GM12892 (cell line): Measurements from ENCODE around the gene MYBBP1A.
"Not testable (repeated sequence)": the region's sequence is repeated elsewhere in the genome, so short reads cannot be mapped to it uniquely, and the experiment has no call there.

ENCODE experiments used
- DNase-seq: peaks from one replicate; pipeline ENCODE4 v3.0.0; 2011; ENCODE audit not compliant: insufficient read length
- FAIRE-seq: peaks from 2 replicates; lab custom pipeline; 2011; peaks lifted over from hg19 to GRCh38; lab: Jason Lieb, UNC
- POLR2A ChIP-seq: IDR thresholded peaks from 2 replicates; pipeline ENCODE4 v1.6.1; 2011; ENCODE audit warnings: low read depth, low read length, control low read depth
- POLR2AphosphoS5 ChIP-seq: IDR thresholded peaks from 2 replicates; pipeline ENCODE4 v1.6.1; 2011; ENCODE audit warnings: low read depth, low read length, control low read depth
- TAF1 ChIP-seq: IDR thresholded peaks from 2 replicates; pipeline ENCODE4 v1.6.1; 2011; ENCODE audit warnings: low read depth, mild to moderate bottlenecking, control low read depth, low read length, borderline replicate concordance

The MYBBP1A gene

DNA sequence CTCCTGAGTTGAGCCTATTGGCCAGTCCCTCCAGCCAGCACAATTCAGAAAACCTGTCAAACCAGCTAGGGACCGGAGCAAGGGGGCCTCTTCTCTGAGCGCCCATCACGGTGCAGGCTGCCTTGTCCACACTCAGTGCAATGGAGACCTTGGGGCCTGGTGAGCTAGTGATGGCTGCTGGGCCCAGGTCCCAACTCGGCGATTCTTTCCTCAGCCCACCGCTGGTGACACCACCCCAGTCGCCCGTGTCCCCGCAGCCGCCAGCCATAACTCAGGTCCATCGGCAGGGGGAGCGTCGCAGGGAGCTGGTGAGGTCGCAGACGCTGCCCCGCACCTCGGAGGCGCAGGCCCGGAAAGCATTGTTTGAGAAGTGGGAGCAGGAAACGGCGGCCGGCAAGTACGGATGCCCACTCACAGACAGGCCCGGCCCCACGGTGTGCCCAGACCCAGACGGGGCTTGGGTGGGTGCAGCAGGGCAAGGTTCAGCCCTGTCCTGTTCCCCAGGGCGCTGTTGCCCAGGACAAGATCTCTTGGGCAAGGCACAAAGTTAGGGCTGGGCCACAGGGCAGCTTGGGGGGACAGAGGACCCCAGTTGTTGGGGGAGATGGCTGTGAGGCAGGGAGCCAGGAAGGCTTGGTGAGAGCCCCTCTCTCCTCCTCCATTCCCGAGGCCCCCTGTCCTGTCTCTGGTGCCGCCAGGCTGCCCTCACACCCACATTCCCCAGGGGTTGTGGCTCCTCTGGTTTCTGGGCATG lies 39.9 kb upstream of the MYBBP1A start:
- DNase-seq (peak; percentile 64), FAIRE-seq (no peak)
- no peak for TF ChIP-seq POLR2AphosphoS5
- TF ChIP-seq TAF1, result no peak
- no peak for TF ChIP-seq POLR2A

DNA sequence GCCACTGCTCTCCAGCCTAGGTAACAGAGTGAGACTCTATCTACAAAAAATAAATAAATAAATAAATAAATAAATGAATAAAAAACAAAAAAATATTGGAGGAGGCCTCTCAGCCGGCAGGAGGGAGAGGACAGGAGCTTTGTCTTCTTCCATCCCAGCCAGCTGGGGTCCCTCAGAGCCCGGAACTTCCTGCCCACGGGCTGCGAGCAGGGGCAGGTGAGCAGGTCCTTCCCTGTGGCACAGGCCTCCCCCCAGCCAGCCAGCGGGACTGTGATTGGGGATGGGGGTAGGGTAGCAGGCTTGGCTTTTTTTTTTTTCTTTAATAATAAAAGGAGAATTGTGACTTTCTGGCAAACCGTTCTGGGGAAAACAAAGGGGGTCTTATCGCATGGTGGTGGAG lies 39.2 kb upstream of the MYBBP1A start:
- no peak for DNase-seq

DNA sequence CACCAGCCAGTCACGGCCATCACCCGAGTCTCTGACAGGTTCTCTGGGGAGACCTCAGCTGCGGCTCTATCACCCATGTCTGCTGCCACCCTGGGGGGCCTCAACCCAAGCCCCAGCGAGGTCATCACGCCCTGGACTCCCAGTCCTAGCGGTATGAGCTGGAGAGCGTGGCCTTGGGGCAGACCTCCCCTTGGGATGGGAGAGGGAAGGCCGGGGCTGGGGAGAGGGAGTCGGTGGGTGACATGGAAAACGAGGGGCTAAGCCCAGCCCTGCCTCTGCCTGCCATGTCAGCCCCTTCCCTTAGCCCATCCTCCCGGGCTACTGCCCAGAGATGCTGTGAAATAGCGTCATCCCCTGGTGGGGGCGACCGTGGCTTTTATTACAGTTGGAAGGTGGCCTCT lies 37.8 kb upstream of the MYBBP1A start:
- FAIRE-seq (no peak), DNase-seq (no peak)
- TF ChIP-seq POLR2A, result no peak
- TF ChIP-seq POLR2AphosphoS5, result no peak
- no peak for TF ChIP-seq TAF1

More for the DNA sequence above, 39.2 kb upstream of the MYBBP1A start:
- no peak for FAIRE-seq
- TF ChIP-seq POLR2A (no peak), TAF1 (no peak), POLR2AphosphoS5 (no peak)

DNA sequence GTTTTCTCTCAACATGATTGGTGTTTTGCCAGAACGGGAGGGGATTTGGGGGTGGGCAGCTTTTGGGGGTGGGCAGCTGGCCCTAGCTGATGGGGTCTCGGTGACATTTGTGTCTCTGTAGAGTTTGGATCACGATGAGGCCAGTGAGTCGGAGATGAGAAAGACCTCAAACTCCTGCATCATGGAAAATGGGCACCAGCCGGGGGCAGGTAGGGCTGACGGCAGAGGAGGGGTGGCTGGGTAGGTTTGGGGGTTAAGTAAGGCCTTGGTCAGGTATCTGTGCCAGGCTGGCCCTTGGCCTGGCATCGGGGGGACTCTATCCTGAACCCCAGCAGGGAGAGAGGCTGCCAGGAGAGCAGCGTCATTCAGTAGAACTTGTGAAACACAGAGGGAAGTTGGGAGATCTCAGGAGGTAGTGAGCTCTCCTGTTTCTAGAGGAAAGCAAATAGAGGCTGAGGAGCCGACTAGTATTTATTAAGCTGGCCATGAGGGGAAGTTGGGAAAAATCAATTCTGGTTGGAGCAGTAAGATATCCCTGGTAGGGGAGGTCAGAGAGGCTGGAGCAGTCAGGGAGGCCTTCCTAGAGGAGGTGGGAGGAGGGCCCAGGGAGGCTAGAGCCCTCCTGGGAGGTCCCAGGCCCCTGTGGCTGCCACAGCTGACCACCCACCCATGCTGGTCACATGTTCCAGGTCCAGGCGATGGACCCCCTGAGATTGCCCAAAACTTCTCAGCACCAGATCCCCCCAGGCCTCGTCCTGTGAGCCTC lies 37.2 kb upstream of the MYBBP1A start:
- TF ChIP-seq POLR2AphosphoS5 (no peak), TAF1 (no peak), POLR2A (no peak)
- FAIRE-seq (no peak), DNase-seq (no peak)

DNA sequence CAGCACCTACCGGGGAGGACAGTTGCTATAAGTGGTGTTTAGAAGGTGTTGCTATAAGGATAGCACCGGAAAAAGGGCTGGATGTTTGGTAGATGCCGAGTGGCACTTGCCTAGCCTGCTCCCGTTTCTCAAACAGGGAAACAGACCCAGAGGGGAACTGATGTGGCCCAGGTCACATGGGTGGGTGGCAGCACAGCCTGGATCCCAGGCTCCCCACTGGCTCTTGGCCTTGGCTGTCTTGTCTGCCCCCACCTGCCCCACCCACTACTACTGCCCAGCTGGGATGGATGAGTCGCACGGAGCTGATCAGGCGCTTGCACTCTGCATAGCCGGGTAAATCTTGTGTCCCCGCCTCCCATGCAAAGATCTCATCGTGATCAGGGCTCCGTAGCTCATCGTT lies 36.3 kb upstream of the MYBBP1A start:
- DNase-seq (no peak), FAIRE-seq (no peak)
- TF ChIP-seq POLR2AphosphoS5 (no peak), TAF1 (no peak), POLR2A (no peak)

DNA sequence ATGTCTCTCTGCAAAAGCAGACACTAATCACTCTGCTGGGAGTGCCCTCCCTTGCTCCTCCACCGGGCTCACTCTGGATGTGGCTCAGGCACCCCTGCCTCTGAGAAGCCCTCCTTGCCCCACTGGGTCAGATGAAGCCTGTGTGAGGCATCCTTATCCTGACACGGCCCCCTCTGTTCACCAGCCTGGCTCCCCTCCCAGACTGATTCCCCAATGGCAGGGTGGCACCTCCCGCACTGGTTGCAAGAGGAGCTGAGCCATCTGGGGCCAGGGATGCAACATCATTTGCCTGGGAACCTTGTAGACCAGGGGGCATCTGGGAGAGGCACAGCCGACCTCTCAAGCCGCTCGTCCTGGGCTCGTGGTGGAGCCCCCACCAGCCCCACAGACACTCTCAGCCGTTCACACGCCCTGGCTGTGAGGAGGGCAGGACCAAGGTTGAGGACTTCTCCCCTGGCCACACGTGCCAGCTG lies 35.8 kb upstream of the MYBBP1A start:
- no peak for TF ChIP-seq POLR2A
- no peak for DNase-seq
- FAIRE-seq, result no peak

DNA sequence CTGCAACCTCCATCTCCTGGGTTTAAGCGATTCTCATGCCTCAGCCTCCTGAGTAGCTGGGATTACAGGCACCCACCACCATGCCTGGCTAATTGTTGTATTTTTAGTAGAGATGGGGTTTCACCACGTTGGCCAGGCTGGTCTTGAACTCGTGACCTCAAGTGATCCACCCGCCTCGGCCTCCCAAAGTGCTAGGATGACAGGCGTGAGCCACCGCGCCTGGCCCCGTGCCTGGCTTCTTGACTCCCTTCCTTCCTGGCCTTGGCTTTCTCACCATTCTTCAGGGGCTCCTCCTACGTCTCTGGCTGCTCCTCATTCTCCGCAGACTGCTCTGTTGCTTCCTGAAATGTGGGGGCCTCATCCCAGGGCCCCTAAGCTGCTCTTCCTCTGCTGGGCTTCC lies 34.9 kb upstream of the MYBBP1A start:
- not testable (repeated sequence) for DNase-seq, FAIRE-seq

DNA sequence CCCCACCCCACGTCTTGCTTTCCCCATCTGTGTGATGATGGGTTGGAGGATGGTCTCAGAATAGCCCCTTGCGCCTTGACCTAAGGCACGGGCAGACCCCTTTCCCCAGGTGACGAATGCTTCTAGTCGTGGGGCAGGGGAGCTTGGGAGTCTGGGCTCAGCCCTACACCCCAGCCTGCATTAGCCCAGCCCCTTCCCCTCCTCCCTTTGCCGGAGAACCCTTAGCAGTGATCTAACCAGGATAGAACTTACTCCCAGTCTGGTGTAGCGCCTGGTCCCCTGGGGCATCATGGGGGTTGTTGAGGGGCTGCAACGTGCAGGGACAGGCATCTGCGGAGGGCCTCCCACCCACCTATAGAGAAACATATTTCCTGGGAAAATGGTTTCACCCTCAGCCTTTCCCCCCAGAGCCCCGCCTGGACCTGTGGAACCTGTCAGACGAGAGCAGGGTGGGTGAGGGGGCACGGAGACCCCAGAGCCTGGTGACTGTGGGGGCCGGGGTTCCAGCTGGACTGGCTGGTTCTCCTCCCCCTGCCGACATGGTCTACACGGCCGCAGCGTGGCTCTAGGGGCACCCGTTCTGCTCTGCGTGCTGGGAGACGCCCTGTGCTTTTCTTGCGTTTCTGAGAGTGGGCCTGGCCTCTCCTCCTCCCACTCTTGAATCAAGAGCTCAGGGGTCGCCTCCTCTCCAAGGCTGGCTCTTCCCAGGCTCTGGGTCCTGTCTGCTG lies 33.9 kb upstream of the MYBBP1A start:
- FAIRE-seq (no peak), DNase-seq (no peak)
- TF ChIP-seq POLR2AphosphoS5, result no peak
- no peak for TF ChIP-seq TAF1
- no peak for TF ChIP-seq POLR2A

DNA sequence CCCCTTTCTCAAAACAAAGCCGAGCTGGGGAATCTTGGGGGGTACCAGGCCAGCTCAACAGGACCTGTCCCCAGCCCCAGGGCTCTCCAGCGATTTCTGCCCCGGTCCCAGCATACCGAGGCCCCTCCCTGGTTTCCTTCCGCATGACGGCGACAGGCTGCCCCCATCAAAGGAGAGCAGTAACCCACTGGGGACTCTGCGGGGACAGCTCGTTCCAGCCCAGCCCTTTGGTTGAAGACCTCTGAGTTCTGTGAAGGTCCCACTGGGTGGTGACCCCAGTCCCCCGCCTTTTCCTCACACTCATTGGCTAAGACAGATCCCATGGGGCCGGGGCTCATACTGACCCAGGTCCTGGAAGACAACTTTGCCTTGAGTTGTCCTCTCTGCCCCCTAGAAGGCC lies 33.2 kb upstream of the MYBBP1A start:
- no peak for DNase-seq
- TF ChIP-seq POLR2A, result no peak
- TF ChIP-seq POLR2AphosphoS5, result no peak
- no peak for TF ChIP-seq TAF1
- no peak for FAIRE-seq

DNA sequence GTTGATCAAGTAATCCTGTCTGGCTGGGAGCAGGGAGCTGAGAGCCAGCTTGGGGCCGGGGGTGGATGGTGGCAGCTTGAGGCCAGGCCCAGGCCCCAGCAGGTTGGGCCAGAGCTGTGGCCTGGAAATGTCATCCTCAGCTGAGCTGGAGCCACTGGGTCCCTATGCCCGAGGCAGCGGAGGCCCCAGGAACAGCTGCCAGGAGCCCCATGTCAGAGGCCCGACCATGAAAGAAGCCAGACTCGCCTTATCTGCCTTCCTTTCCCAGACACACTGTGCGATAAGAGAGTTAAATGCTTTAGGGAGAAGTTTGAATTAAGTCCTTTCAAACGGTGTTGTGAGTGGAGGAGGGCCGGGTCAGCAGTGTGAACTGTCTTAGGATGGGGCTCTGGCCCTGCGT lies 32.6 kb upstream of the MYBBP1A start:
- no peak for FAIRE-seq
- DNase-seq, result no peak

DNA sequence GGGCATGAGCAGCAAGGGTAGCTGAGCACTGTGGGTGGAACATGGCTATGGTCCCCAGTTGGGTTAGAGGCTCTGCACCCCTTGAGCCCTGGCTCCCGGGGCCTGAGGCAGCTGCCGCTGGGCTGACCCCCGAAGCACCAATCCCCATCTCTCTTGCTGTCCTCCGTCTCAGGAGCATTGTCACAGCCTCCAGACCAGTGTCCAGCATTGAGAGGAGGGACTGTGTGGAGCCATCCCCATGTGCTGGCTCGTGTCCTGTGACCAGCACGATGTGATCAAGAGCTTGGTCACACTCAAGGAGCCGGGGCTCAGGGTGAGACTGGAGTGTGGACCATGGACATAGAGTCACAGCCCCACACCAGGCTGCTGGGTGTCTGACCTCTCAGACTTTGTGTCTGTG lies 32.0 kb upstream of the MYBBP1A start:
- no peak for TF ChIP-seq POLR2A
- no peak for TF ChIP-seq TAF1
- TF ChIP-seq POLR2AphosphoS5, result no peak
- no peak for FAIRE-seq
- no peak for DNase-seq

More for the DNA sequence above, 32.6 kb upstream of the MYBBP1A start:
- TF ChIP-seq POLR2AphosphoS5 (no peak), TAF1 (no peak), POLR2A (no peak)

DNA sequence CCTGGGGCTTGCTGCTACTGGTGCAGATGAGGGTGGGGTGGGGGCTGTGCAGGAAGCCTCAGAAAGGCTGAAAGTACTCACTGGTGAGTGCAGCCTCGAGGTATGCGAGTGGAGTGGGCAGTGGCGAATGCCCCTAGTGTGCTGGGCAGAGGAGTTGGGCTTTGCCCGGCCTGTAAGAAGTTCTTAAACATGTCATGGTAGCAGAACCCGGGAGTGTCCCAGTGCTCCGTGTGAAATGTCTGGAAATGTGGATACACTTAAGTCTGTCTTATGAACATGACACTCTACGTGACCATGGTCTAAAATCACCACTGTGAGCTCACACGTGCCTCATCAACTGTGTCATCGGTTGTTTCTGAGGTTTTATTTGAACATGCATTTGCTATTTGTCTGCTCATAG lies 30.9 kb upstream of the MYBBP1A start:
- no peak for FAIRE-seq
- no peak for DNase-seq
- TF ChIP-seq TAF1 (no peak), POLR2A (no peak), POLR2AphosphoS5 (no peak)
